ENCODE measurements around the gene BCDIN3D.

Gene BCDIN3D

GRCh38 chr12:49824416-49824815 lies 18.5 kb downstream of the BCDIN3D start:
- no peak for TF ChIP-seq CTCF (IDR thresholded peaks at IDR 0.05; ENCODE audit: low read depth, low read length)
- no peak for DNase-seq (ENCODE audit: extremely low read depth, low read depth)

GRCh38 chr12:49823951-49824350 lies 19.0 kb downstream of the BCDIN3D start:
- DNase-seq (ENCODE audit: extremely low read depth, low read depth): no peak
- TF ChIP-seq CTCF (IDR thresholded peaks at IDR 0.05; ENCODE audit: low read depth, low read length): no peak

- DNase-seq (ENCODE audit: extremely low read depth, low read depth): no peak
- no peak for TF ChIP-seq CTCF (IDR thresholded peaks at IDR 0.05; ENCODE audit: low read depth, low read length)
These were observed 19.6 kb downstream of the BCDIN3D start for GRCh38 chr12:49823350-49823749.

GRCh38 chr12:49821373-49822287 lies 21.3 kb downstream of the BCDIN3D start:
- no peak for TF ChIP-seq CTCF (IDR thresholded peaks at IDR 0.05; ENCODE audit: low read depth, low read length)

GRCh38 chr12:49819786-49820185 lies 23.1 kb downstream of the BCDIN3D start:
- no peak for TF ChIP-seq CTCF (IDR thresholded peaks at IDR 0.05; ENCODE audit: low read depth, low read length)
- no peak for DNase-seq (ENCODE audit: extremely low read depth, low read depth)

More at GRCh38 chr12:49821373-49822287, 21.3 kb downstream of the BCDIN3D start:
- DNase-seq (ENCODE audit: extremely low read depth, low read depth): no peak

- TF ChIP-seq CTCF (IDR thresholded peaks at IDR 0.05; ENCODE audit: low read depth, low read length): no peak
- DNase-seq (ENCODE audit: extremely low read depth, low read depth): no peak
These were observed 24.5 kb downstream of the BCDIN3D start for GRCh38 chr12:49818241-49818895.

- no peak for DNase-seq (ENCODE audit: extremely low read depth, low read depth)
- TF ChIP-seq CTCF (IDR thresholded peaks at IDR 0.05; ENCODE audit: low read depth, low read length): no peak
These were observed 29.8 kb downstream of the BCDIN3D start for GRCh38 chr12:49813131-49813530.
